H1 (cell line): ENCODE results near the gene ZNF730. TPM values are rescaled to one million over a fixed set of nuclear protein-coding genes. Genes with fewer than 3 reads are reported as not detected.

ENCODE experiments used
- CTCF ChIA-PET: fragments of 300-600 bp; sonication (Branson Sonifier 250); formaldehyde crosslinking; loops from one replicate; lab custom pipeline; 2021; ENCODE audit not compliant: partially characterized antibody; lab: Charles Lee
- POLR2A ChIA-PET: fragments of 300-600 bp; sonication (Branson Sonifier 250); formaldehyde crosslinking; loops from one replicate; lab custom pipeline; 2021; ENCODE audit warnings: inconsistent platforms; ENCODE audit not compliant: partially characterized antibody; lab: Charles Lee
- DNase-seq, 2 experiments: peaks; one replicate each; pipeline versions ENCODE4 v3.0.0 to v3.0.0-alpha.2; 2010 to 2022; ENCODE audit warnings: low spot score in 2 of 2, low read depth in 1 of 2, mixed read lengths in 1 of 2
- FAIRE-seq: peaks from 2 replicates; lab custom pipeline; 2011; peaks lifted over from hg19 to GRCh38; lab: Jason Lieb, UNC
- H2AFZ ChIP-seq: 2 replicates; pipeline ENCODE4 v1.8.1; 2012; ENCODE audit warnings: low read length, inconsistent platforms
- H2AK5ac ChIP-seq: 2 replicates; pipeline ENCODE4 v1.6.1; 2013; ENCODE audit warnings: low read depth, low read length
- H2BK120ac ChIP-seq: replicated peaks from 2 replicates; pipeline ENCODE3; 2013; ENCODE audit warnings: low read depth, low read length, inconsistent platforms
- H2BK12ac ChIP-seq: 2 replicates; pipeline ENCODE4 v1.6.1; 2013; ENCODE audit warnings: low read depth, low read length
- H2BK15ac ChIP-seq: 2 replicates; pipeline ENCODE4 v1.6.1; 2013; ENCODE audit warnings: low read length
- H2BK20ac ChIP-seq: 2 replicates; pipeline ENCODE4 v1.6.1; 2013; ENCODE audit warnings: low read length
- H2BK5ac ChIP-seq: 2 replicates; pipeline ENCODE4 v1.6.1; 2013; ENCODE audit warnings: low read depth, low read length
- H3K14ac ChIP-seq: 2 replicates; pipeline ENCODE4 v1.6.1; 2013; ENCODE audit warnings: inconsistent platforms; ENCODE audit not compliant: insufficient read length
- H3K18ac ChIP-seq: 2 replicates; pipeline ENCODE4 v1.6.1; 2013; ENCODE audit warnings: low read length; ENCODE audit errors: extremely low read depth
- H3K23ac ChIP-seq: 2 replicates; pipeline ENCODE4 v1.6.1; 2013; ENCODE audit warnings: inconsistent platforms; ENCODE audit not compliant: insufficient read length
- H3K23me2 ChIP-seq: 2 replicates; pipeline ENCODE4 v1.6.1; 2013; ENCODE audit warnings: low read depth, low read length
- H3K27ac ChIP-seq: 2 replicates; pipeline ENCODE4 v1.6.1; 2011; ENCODE audit warnings: low read depth, low read length, inconsistent platforms
- H3K27me3 ChIP-seq, 4 experiments: replicated peaks in 1 of 4; 1 replicate in 1 of 4; 2 replicates in 3 of 4; pipeline versions ENCODE4 v1.6.1 to v1.8.1; 2011 to 2013; ENCODE audit warnings: low read length in 3 of 4, mild to moderate bottlenecking in 3 of 4, inconsistent platforms in 2 of 4, mixed read lengths in 2 of 4, moderate library complexity in 1 of 4; ENCODE audit not compliant: control insufficient read depth in 3 of 4, insufficient read depth in 3 of 4; ENCODE audit errors: extremely low read depth in 1 of 4
- H3K36me3 ChIP-seq, 4 experiments: 2 replicates each; pipeline versions ENCODE4 v1.6.1 to v1.8.1; 2011 to 2013; ENCODE audit warnings: mild to moderate bottlenecking in 4 of 4, low read length in 3 of 4, moderate library complexity in 2 of 4, control low read depth in 1 of 4, inconsistent platforms in 1 of 4; ENCODE audit not compliant: insufficient read depth in 4 of 4, control insufficient read depth in 2 of 4
- H3K4ac ChIP-seq: replicated peaks from 2 replicates; pipeline ENCODE3; 2013; ENCODE audit warnings: low read length, low read depth, mixed read lengths, inconsistent platforms; ENCODE audit not compliant: insufficient read length
- H3K4me1 ChIP-seq, 4 experiments: replicated peaks in 1 of 4; 1 replicate in 1 of 4; 2 replicates in 3 of 4; pipeline versions ENCODE4 v1.6.1 to v1.8.1; 2011 to 2013; ENCODE audit warnings: low read length in 3 of 4, inconsistent platforms in 2 of 4, mixed read lengths in 1 of 4; ENCODE audit not compliant: insufficient read depth in 4 of 4, control insufficient read depth in 3 of 4
- H3K4me2 ChIP-seq, 2 experiments: 2 replicates each; pipeline versions ENCODE4 v1.6.1 to v1.8.1; 2011 to 2013; ENCODE audit warnings: low read depth in 2 of 2, low read length in 2 of 2, control low read depth in 1 of 2, inconsistent platforms in 1 of 2, mild to moderate bottlenecking in 1 of 2; ENCODE audit not compliant: insufficient read depth in 1 of 2
- H3K4me3 ChIP-seq, 4 experiments: fragments of 200-600, 300-600 bp in 1 of 4; sonication (generic), shearing (Covaris generic), sonication (Bioruptor Twin) in 1 of 4; 2 replicates each; pipeline versions ENCODE4 v1.5.1 to v1.8.1; 2011 to 2016; ENCODE audit warnings: low read length in 4 of 4, low read depth in 3 of 4, control low read depth in 2 of 4, inconsistent platforms in 2 of 4, mild to moderate bottlenecking in 2 of 4, mixed read lengths in 1 of 4, moderate library complexity in 1 of 4; ENCODE audit not compliant: insufficient read depth in 2 of 4; ENCODE audit errors: extremely low read depth in 1 of 4
- H3K56ac ChIP-seq: replicated peaks from 2 replicates; pipeline ENCODE3; 2013; ENCODE audit warnings: low read depth, mild to moderate bottlenecking, mixed read lengths, low read length, inconsistent platforms; ENCODE audit not compliant: insufficient read length
- H3K79me1 ChIP-seq: 2 replicates; pipeline ENCODE4 v1.6.1; 2013; ENCODE audit warnings: low read depth, low read length, control low read depth
- H3K79me2 ChIP-seq, 2 experiments: 2 replicates each; pipeline versions ENCODE4 v1.6.1 to v1.8.1; 2012 to 2013; ENCODE audit warnings: low read length in 2 of 2, mild to moderate bottlenecking in 2 of 2, inconsistent platforms in 1 of 2; ENCODE audit not compliant: insufficient read depth in 2 of 2, control insufficient read depth in 1 of 2
- H3K9ac ChIP-seq, 4 experiments: replicated peaks in 1 of 4; 1 replicate in 1 of 4; 2 replicates in 3 of 4; pipeline versions ENCODE4 v1.6.1 to v1.8.1; 2011 to 2013; ENCODE audit warnings: low read depth in 3 of 4, low read length in 3 of 4, control low read depth in 2 of 4, mild to moderate bottlenecking in 2 of 4, moderate library complexity in 2 of 4, inconsistent platforms in 1 of 4; ENCODE audit errors: extremely low read depth in 1 of 4
- H3K9me3 ChIP-seq, 2 experiments: 2 replicates each; pipeline versions ENCODE4 v1.6.1 to v1.8.1; 2012 to 2013; ENCODE audit warnings: mild to moderate bottlenecking in 2 of 2, moderate library complexity in 2 of 2, control low read depth in 1 of 2, inconsistent platforms in 1 of 2, low read depth in 1 of 2, low read length in 1 of 2, mixed read lengths in 1 of 2; ENCODE audit not compliant: insufficient read depth in 2 of 2
- H4K20me1 ChIP-seq, 2 experiments: replicated peaks in 1 of 2; 2 replicates each; pipeline versions ENCODE3 to v1.8.1; 2011 to 2013; ENCODE audit warnings: inconsistent platforms in 2 of 2, low read length in 2 of 2, mild to moderate bottlenecking in 1 of 2; ENCODE audit not compliant: insufficient read depth in 2 of 2, control insufficient read depth in 1 of 2
- H4K5ac ChIP-seq: 2 replicates; pipeline ENCODE4 v1.6.1; 2013; ENCODE audit warnings: low read length, low read depth, mixed read lengths, inconsistent platforms; ENCODE audit not compliant: insufficient read length
- H4K8ac ChIP-seq: 2 replicates; pipeline ENCODE4 v1.8.0; 2013; ENCODE audit warnings: mild to moderate bottlenecking, moderate library complexity, low read length, inconsistent platforms; ENCODE audit not compliant: insufficient read depth; ENCODE audit errors: extremely low read depth
- H4K91ac ChIP-seq: replicated peaks from 2 replicates; pipeline ENCODE3; 2013; ENCODE audit warnings: low read length, mixed read lengths, inconsistent platforms; ENCODE audit not compliant: insufficient read length
- BRCA1 ChIP-seq: IDR thresholded peaks from 2 replicates; pipeline ENCODE4 v1.6.1; 2012; ENCODE audit warnings: low read depth, low read length, improper control_type of control experiment
- CREB1 ChIP-seq: IDR thresholded peaks from 2 replicates; pipeline ENCODE4 v1.6.1; 2012; ENCODE audit warnings: inconsistent platforms
- EGR1 ChIP-seq: IDR thresholded peaks from 2 replicates; pipeline ENCODE4 v1.6.1; 2011; ENCODE audit warnings: low read depth, low read length, borderline replicate concordance
- JUN ChIP-seq: IDR thresholded peaks from 2 replicates; pipeline ENCODE4 v1.6.1; 2011; ENCODE audit warnings: low read depth, mild to moderate bottlenecking, improper control_type of control experiment, low read length
- JUND ChIP-seq: IDR thresholded peaks from 2 replicates; pipeline ENCODE4 v1.6.1; 2011; ENCODE audit warnings: mild to moderate bottlenecking, improper control_type of control experiment, low read length
- KDM1A ChIP-seq: fragments of 200-600, 300-600 bp; sonication (generic); IDR thresholded peaks from 2 replicates; pipeline ENCODE4 v1.7.1; 2016; ENCODE audit warnings: mild to moderate bottlenecking, low read length, borderline replicate concordance
- MAFK ChIP-seq: IDR thresholded peaks from 2 replicates; pipeline ENCODE4 v1.6.1; 2012; ENCODE audit warnings: low read depth, mild to moderate bottlenecking, improper control_type of control experiment, low read length
- POLR2A ChIP-seq, 2 experiments: IDR thresholded peaks; 1 replicate in 1 of 2; 2 replicates in 1 of 2; pipeline ENCODE4 v1.6.1; 2011; ENCODE audit warnings: low read depth in 2 of 2, low read length in 2 of 2, mild to moderate bottlenecking in 2 of 2; ENCODE audit errors: control extremely low read depth in 1 of 2
- RXRA ChIP-seq: IDR thresholded peaks from 2 replicates; pipeline ENCODE4 v1.6.1; 2011; ENCODE audit warnings: low read depth, mild to moderate bottlenecking, low read length, moderate library complexity; ENCODE audit not compliant: insufficient read depth
- SAP30 ChIP-seq: fragments of 300-600 bp; sonication (generic); IDR thresholded peaks from 2 replicates; pipeline ENCODE4 v1.7.1; 2012; ENCODE audit warnings: low read length, moderate library complexity, mild to moderate bottlenecking, inconsistent platforms; ENCODE audit not compliant: insufficient read depth, insufficient replicate concordance
- SIRT6 ChIP-seq: IDR thresholded peaks from one replicate; pipeline ENCODE4 v1.7.1; 2012; ENCODE audit warnings: low read length, inconsistent platforms
- SP1 ChIP-seq: IDR thresholded peaks from 2 replicates; pipeline ENCODE4 v1.6.1; 2011; ENCODE audit warnings: low read depth, low read length
- SRF ChIP-seq: IDR thresholded peaks from 2 replicates; pipeline ENCODE4 v1.6.1; 2011; ENCODE audit warnings: mild to moderate bottlenecking, low read depth, low read length, moderate library complexity
- TAF1 ChIP-seq: IDR thresholded peaks from 2 replicates; pipeline ENCODE4 v1.6.1; 2011; ENCODE audit warnings: mild to moderate bottlenecking, low read depth, low read length
- WGBS, 2 experiments: shearing (Covaris generic) in 1 of 2; methylation state at CpG; one replicate each; pipeline versions ENCODE4 v1.1.6 to v1.1.7; 2013 to 2015; ENCODE audit warnings: low lambda C conversion rate in 2 of 2, mixed read lengths in 2 of 2, inconsistent platforms in 1 of 2, low coverage in 1 of 2, missing lambda C conversion rate in 1 of 2; ENCODE audit not compliant: insufficient replicate concordance in 2 of 2, insufficient coverage in 1 of 2, insufficient read length in 1 of 2; ENCODE audit errors: extremely low coverage in 1 of 2, missing lambda C conversion rate in 1 of 2; 5-methylcytosine and 5-hydroxymethylcytosine counted together
- polyA plus RNA-seq, 7 experiments: library from polyadenylated mRNA; depleted of rRNA in 3 of 7; stranded (reverse) in 5 of 7; unstranded in 2 of 7; fragments of >200 nt in 5 of 7; fragments of 200-250 nt in 2 of 7; gene quantifications; 1 replicate in 5 of 7; 2 replicates in 1 of 7; 4 replicates in 1 of 7; pipeline versions ENCODE4 v1.2.1 to v1.2.3, GENCODE V29; 2011 to 2013; ENCODE audit warnings: missing spikeins in 2 of 7, mixed read lengths in 2 of 7
- total RNA-seq: library from RNA; stranded (reverse); fragmentation: NEBNext Ultra II Directional; extraction: Animal tissue kit (Norgen Biotek cat#: 25700); gene quantifications from 2 replicates; pipeline ENCODE4 v1.2.1, GENCODE V29; 2021
- TF ChIP-seq, protein P1 (sequence below): IDR thresholded peaks from 2 replicates; pipeline ENCODE4 v1.6.1; 2012; ENCODE audit warnings: inconsistent platforms
- TF ChIP-seq, protein P2 (sequence below): IDR thresholded peaks from 2 replicates; pipeline ENCODE4 v1.6.1; 2011; ENCODE audit warnings: low read depth, mild to moderate bottlenecking, low read length; ENCODE audit not compliant: insufficient read depth

ZNF730 gene
- total and polyA plus RNA-seq, 2 of the 8 experiments (the other 6 are each of a cell fraction or from before 2014, with no cell fraction given), result 7.0 to 29.4 TPM

DNA sequence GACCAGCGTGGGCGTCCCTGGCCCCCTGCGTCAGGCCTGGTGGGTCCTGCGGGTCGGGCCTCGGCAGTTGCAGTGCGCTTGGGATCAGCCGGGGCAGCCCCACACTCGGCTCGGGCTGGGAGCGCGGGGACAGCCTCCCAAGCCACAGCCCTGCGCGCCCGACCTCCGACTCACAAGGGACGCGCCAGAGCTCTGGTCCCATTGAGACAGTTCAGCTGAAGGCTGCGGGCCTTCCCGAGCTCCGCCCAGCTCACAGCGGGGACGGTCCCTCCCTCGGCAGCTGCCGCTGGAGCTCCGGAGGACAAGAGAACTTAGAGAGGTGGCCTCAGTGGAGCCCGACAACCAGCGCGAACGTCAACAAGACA lies 45.7 kb upstream of the ZNF730 start:
- no peaks in the 10 kb centered on the region for H3K27me3 ChIP-seq
- no peak overlapping the region for H2AFZ ChIP-seq
- no peak overlapping the region for H2BK12ac ChIP-seq
- no peak overlapping the region for H4K8ac ChIP-seq
- H3K23me2 ChIP-seq, result peaks cover 3% of the 10 kb centered on the region; the same call in 1 of the 2 replicates
- H3K36me3 ChIP-seq, result peaks cover 0 to 4% (median 0%) of the 10 kb centered on the region in 4 experiments; a peak in 1 of 8 replicates
- H4K20me1 ChIP-seq, result no peaks in the 10 kb centered on the region
- DNase-seq (no peak), FAIRE-seq (peak; percentile 100)
- no peak overlapping the region for H3K4ac ChIP-seq
- no peak overlapping the region for H4K5ac ChIP-seq
- H3K14ac ChIP-seq, result no peak overlapping the region
- no peak overlapping the region for H2BK20ac ChIP-seq
- H3K9me3 ChIP-seq, result peaks cover 30 to 47% of the 10 kb centered on the region in 2 experiments
- no peak overlapping the region for H3K23ac ChIP-seq
- no peak overlapping the region for H3K9ac ChIP-seq
- no peaks in the 10 kb centered on the region for H3K79me1 ChIP-seq
- H2BK120ac ChIP-seq, result no peak overlapping the region
- 97% methylated on average over 19 of the region's 30 CpGs; no CpG with 5 or more reads in 1 of the 2 experiments for WGBS, 2 experiments
- ChIA-PET CTCF (no interaction called here), POLR2A (no interaction called here)
- H4K91ac ChIP-seq, result no peak overlapping the region
- H3K56ac ChIP-seq, result no peak overlapping the region
- no peak overlapping the region for H3K4me2 ChIP-seq
- peaks cover 3 to 6% of the 10 kb centered on the region in 2 experiments; a peak in 3 of 4 replicates for H3K79me2 ChIP-seq
- no peak overlapping the region for H2BK5ac ChIP-seq
- H3K4me1 ChIP-seq, result no peaks in the 10 kb centered on the region
- no peak overlapping the region for H2AK5ac ChIP-seq
- no peak overlapping the region for H3K18ac ChIP-seq
- H3K4me3 ChIP-seq, result no peak overlapping the region
- no peak overlapping the region for H2BK15ac ChIP-seq
- no peak overlapping the region for H3K27ac ChIP-seq
- TF ChIP-seq MAFK (no peak), SRF (no peak), RXRA (no peak), BRCA1 (no peak), SIRT6 (no peak), SAP30 (no peak), POLR2A (IDR thresholded peaks at IDR 0.05; ENCODE audit: control extremely low read depth in 1 of 2, low read depth in 2 of 2, low read length in 2 of 2) (no peak), JUN (no peak), SP1 (no peak), TAF1 (no peak), EGR1 (no peak), CREB1 (no peak), KDM1A (no peak), JUND (no peak)
- TF ChIP-seq, protein P1, sequence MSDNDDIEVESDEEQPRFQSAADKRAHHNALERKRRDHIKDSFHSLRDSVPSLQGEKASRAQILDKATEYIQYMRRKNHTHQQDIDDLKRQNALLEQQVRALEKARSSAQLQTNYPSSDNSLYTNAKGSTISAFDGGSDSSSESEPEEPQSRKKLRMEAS, result no peak
- TF ChIP-seq, protein P2, sequence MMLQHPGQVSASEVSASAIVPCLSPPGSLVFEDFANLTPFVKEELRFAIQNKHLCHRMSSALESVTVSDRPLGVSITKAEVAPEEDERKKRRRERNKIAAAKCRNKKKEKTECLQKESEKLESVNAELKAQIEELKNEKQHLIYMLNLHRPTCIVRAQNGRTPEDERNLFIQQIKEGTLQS, result no peak
